OCI-M2 (cell line): Measurements from ENCODE around the gene SERPINA12.
"Not testable (repeated sequence)": the region's sequence is repeated elsewhere in the genome, so short reads cannot be mapped to it uniquely, and the experiment has no call there.

Experiments used
- DNase-seq: peaks from one replicate; lab custom pipeline; 2025; ENCODE audit not compliant: unreplicated experiment; lab: John Stamatoyannopoulos, UW

SERPINA12 gene

GRCh38 chr14:94494085-94494484 is 15.2 kb downstream of the SERPINA12 start:
- DNase-seq: no peak

- no peak for DNase-seq
Measured at GRCh38 chr14:94491511-94491910, 17.8 kb downstream of the SERPINA12 start.

DNA sequence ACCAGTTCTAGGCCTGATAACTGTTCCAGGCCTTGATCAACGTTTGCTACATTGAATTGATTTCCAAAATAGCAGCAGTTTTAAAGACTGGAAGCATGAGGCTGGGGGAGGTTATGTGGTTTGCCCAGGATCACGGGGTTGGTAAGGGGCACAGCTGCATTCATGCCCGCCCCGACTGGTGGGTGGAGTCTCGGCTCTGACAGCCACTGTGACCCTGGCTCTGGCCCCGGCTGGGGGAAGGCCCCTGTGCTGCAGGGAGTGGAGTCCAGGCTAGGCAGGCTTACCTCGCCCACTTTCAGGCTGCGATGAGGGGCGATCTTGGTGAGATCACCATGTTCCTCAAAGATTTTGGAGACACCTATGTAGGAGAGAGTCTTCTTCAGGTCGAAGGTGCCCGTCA is 19.9 kb downstream of the SERPINA12 start:
- no peak for DNase-seq

DNA sequence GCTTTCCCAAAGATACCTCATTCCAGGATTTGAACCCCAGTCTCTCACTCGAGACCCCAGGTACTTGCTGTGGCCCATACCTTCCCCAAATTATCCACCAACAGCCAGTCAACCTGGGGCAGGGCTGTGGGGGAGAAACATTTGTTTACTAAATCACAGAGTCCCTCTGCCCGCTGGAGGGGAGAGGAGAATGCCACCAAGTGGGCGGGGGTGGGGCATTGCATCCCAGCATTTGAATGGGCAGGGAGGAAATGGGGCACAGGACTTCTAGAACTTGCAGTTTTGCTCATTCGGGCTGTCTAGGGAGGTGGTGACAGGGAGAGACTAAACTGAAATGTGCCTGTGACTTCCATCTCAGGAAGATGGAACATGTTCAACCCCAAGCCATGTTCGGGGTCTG is 22.4 kb downstream of the SERPINA12 start:
- DNase-seq: no peak

- peak; percentile 4 for DNase-seq
Measured at GRCh38 chr14:94485944-94486841, 23.1 kb downstream of the SERPINA12 start.

DNA sequence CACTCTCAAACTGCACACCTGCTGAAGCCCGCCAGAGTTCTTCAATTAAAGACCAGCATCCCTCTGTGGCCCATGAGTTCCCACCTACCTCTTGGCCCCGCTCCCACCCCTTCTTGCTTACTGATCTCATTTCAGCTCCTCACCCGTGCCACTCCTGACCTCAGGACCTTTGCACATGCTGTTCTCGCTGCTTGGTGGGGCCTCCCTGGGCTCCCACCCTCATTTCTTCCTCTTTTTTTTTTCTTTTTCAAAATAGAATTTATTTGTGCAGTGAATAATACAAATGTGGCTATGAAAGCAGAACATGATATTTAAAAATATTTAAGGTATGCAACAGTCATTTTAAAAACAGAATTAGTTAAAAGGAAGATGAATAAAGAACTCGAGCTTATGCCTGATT is 24.8 kb downstream of the SERPINA12 start:
- DNase-seq: no peak

- no peak for DNase-seq
Measured at GRCh38 chr14:94483729-94484275, 25.5 kb downstream of the SERPINA12 start.

GRCh38 chr14:94483071-94483451 is 26.2 kb downstream of the SERPINA12 start:
- DNase-seq: no peak

DNA sequence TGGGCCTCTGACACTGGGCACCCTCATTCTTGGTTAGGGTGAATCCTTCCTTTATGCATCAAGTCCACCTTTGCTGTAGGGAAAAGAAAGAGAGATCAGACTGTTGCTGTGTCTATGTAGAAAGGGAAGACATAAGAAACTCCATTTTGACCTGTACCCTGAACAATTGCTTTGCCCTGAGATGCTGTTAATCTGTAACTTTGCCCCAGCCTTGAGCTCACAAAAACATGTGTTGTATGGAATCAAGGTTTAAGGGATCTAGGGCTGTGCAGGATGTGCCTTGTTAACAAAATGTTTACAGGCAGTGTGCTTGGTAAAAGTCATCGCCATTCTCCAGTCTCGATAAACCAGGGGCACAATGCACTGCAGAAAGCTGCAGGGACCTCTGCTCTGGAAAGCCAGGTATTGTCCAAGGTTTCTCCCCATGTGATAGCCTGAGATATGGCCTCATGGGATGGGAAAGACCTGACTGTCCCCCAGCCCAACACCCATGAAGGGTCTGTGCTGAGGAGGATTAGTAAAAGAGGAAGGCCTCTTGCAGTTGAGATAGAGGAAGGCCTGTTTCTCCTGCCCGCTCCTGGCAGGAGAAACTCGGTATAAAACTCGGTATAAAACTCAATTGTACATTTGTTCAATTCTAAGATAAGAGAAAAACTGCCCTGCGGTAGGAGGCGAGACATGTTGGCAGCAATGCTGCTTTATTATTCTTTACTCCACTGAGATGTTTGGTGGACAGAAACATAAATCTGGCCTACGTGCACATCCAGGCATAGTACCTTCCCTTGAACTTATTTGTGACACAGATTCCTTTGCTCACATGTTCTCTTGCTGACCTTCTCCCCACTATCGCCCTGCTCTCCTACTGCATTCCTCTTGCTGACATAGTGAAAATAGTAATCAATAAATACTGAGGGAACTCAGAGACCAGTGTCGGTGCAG is 26.9 kb downstream of the SERPINA12 start:
- not testable (repeated sequence) for DNase-seq

DNA sequence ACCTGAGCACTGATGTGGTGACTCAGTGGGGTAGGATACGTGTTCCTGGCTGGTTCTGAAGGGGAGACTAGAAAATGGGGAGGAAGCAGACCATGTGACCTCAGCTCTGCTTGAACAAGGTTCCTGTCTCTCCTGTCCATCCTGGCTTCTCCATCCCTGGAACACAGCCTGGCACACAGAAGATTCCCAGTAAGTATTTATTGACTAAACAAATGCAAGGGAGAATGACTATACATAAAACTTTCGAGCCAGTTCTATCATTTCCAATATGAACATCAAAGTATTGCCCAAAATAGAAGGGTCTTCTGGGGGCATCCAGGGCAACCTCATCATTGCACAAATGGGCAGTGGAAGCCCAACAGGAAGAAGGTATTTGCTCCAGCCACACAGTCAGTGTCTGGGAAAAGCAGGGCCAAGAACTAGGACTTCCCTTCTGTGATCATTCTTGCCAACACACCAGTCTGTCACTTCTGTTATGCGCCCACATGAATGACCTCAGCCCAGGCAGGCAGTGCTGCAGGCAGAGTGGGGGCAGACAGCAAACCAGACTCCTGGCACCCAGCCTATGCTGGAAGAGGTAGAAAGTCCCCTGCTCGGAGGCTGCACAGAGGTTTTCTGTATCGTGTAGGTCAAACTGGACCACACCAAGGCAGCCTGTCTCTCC is 27.7 kb downstream of the SERPINA12 start:
- DNase-seq: no peak

GRCh38 chr14:94480809-94481208 is 28.5 kb downstream of the SERPINA12 start:
- no peak for DNase-seq

GRCh38 chr14:94478420-94478819 is 30.8 kb downstream of the SERPINA12 start:
- DNase-seq: no peak

- DNase-seq: no peak
Measured at GRCh38 chr14:94476023-94476422, 33.2 kb downstream of the SERPINA12 start, which contains the start of gene SERPINA9. Gene SERPINA9 (minus strand): TSS chr14:94476197. CDS start chr14:94469840, 6,357 bp downstream.

- DNase-seq: no peak
Measured at GRCh38 chr14:94474581-94475031, 34.7 kb downstream of the SERPINA12 start.

- no peak for DNase-seq
Measured at GRCh38 chr14:94473666-94474410, 35.4 kb downstream of the SERPINA12 start.

GRCh38 chr14:94472842-94473241 is 36.4 kb downstream of the SERPINA12 start:
- no peak for DNase-seq

DNA sequence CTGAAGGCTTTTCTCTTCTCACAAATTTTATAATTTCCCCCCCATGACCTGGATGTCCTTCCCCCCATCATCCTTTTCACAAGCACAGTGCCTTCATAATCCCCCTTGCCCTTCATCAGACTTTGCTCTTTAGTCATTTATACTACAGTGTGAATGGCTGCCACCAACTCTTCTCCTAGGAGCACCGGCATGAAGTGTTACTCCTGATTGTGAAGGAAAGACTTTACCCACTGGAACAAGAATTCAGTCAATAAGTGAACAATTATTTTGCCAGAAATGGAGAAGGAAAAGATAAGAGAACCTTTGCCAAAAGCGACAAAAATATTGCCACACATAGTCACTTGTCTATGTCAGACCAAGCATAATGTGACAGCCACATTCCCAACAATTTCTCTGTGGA is 38.2 kb downstream of the SERPINA12 start:
- no peak for DNase-seq

GRCh38 chr14:94470311-94470710 is 39.0 kb downstream of the SERPINA12 start:
- no peak for DNase-seq

DNA sequence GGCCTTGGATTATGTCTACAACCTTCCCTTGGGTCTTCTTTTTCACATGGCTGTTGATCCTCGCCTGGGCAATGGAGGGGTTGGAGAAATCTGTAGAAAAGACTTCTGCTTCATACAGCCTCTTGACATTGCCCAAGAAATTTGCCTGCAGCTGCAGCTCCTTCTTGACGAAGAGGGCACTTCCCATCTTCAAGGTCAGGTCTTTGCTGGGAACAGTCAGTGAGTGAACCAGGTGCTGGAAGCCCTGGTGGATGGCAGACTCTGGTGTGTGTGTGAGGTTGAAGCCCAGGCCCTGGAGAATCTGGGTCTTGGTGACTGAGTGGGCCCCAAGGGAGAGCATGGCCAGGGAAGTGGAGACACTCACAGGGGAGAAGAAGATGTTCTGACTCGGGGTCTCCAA is 40.0 kb downstream of the SERPINA12 start:
- no peak for DNase-seq
